ENCODE measurements around the gene DLG2. TPM values are rescaled to one million over a fixed set of nuclear protein-coding genes. Genes with fewer than 3 reads are reported as not detected.

Gene DLG2
- total and polyA plus RNA-seq, 7 donors, result 0.60 to 25.8 (median 9.7) TPM; not detected in 1

DNA sequence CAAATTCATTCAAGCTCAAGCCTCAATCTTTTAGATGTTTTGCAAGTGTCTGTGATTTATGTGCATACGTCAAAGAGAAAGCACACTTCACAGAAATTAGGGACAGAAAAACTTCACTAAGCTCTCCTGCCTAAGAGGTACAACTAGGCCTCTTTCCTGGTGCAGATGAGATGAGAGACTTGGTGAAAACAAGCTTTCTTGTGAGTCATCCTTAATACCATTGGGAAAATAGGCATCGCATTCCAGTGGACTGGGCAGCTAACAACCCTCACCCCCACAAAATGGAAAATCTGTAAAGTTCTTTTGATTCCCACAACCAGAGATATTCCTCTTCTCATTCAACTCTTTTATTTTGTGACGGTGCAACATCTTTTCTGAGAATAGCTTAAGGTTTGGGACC, 1230.6 kb downstream of the DLG2 start:
- Histone ChIP-seq H3K9me3 (no peaks in the 10 kb centered on the region), H3K4me3 (no peak overlapping the region), H3K27ac (no peak overlapping the region), H3K4me1 (no peaks in the 10 kb centered on the region), H3K36me3 (no peaks in the 10 kb centered on the region), H3K27me3 (no peaks in the 10 kb centered on the region)
- intact Hi-C loops (cut with DNase I), result no loop called here
- TF ChIP-seq POLR2A (IDR thresholded peaks at IDR 0.05), result no peak
- no peak for TF ChIP-seq EP300 (IDR thresholded peaks at IDR 0.05)
- TF ChIP-seq POLR2AphosphoS5 (IDR thresholded peaks at IDR 0.05), result no peak
- TF ChIP-seq, protein P1, sequence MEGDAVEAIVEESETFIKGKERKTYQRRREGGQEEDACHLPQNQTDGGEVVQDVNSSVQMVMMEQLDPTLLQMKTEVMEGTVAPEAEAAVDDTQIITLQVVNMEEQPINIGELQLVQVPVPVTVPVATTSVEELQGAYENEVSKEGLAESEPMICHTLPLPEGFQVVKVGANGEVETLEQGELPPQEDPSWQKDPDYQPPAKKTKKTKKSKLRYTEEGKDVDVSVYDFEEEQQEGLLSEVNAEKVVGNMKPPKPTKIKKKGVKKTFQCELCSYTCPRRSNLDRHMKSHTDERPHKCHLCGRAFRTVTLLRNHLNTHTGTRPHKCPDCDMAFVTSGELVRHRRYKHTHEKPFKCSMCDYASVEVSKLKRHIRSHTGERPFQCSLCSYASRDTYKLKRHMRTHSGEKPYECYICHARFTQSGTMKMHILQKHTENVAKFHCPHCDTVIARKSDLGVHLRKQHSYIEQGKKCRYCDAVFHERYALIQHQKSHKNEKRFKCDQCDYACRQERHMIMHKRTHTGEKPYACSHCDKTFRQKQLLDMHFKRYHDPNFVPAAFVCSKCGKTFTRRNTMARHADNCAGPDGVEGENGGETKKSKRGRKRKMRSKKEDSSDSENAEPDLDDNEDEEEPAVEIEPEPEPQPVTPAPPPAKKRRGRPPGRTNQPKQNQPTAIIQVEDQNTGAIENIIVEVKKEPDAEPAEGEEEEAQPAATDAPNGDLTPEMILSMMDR (IDR thresholded peaks at IDR 0.05), result no peak
- DNase-seq, result no peak
- WGBS, 2 donors, result 93% methylated on average over 3 of the region's 3 CpGs

DNA sequence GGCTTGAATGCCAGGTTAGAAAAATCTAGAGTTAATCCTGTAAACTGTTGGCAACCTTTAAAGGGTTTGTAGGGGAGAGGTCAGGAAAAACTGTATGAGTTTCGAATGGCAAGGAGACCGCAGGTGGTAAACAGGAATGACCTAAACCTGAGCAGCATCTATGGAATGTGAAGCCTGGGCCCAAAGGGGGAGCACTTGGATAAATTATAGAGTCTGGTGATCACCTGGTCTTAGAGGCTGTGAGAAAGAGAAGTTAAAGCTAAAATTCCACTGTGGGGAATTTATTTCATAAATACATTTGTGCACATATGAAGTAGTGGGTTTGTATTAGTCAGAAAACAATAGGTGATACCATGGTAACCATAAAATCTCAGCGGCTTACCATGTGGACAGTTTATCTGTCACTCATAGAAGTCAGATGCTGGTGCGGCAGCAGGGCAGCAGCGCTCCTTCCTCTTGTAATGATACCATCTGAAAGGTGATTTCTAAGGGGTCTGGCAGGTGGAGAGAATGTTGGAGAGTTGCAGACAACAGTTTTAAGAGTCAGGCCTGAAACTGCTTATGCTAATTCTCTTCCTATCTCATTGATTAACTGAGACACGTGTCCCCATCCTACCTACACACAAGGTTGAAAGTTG, 1236.6 kb downstream of the DLG2 start:
- TF ChIP-seq POLR2A (IDR thresholded peaks at IDR 0.05), result no peak
- TF ChIP-seq, protein P1 (IDR thresholded peaks at IDR 0.05), result no peak
- TF ChIP-seq POLR2AphosphoS5 (IDR thresholded peaks at IDR 0.05), result no peak
- no peak for TF ChIP-seq EP300 (IDR thresholded peaks at IDR 0.05)
- Histone ChIP-seq H3K4me1 (no peaks in the 10 kb centered on the region), H3K27ac (no peak overlapping the region), H3K27me3 (no peaks in the 10 kb centered on the region), H3K9me3 (no peaks in the 10 kb centered on the region), H3K36me3 (no peaks in the 10 kb centered on the region), H3K4me3 (no peak overlapping the region)
- WGBS, 2 donors, result 63 to 77% methylated on average over 6 of the region's 6 CpGs
- intact Hi-C loops (cut with DNase I), result no loop called here
- no peak for DNase-seq

DNA sequence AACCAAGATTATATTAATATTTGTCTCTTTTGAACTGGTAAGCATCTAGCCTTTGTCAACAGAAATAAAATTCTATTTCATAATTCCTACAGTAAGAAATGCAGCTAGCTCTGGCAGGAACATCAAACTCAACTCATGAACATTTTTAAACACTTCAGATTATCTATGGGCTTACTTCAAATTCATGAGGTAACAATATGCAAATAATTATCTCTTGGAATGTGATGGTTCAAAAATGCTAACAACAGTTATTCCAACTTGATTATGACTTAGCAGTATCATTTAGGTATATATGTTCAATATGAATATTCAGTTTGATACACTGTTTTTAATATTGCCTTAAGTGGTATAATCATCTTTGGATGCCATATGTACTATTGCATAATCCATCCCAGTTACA, 1237.4 kb downstream of the DLG2 start:
- TF ChIP-seq, protein P1 (IDR thresholded peaks at IDR 0.05), result no peak
- TF ChIP-seq EP300 (IDR thresholded peaks at IDR 0.05) (no peak), POLR2A (IDR thresholded peaks at IDR 0.05) (no peak), POLR2AphosphoS5 (IDR thresholded peaks at IDR 0.05) (no peak)
- Histone ChIP-seq H3K4me1 (no peaks in the 10 kb centered on the region), H3K27me3 (no peaks in the 10 kb centered on the region), H3K9me3 (no peaks in the 10 kb centered on the region), H3K4me3 (no peak overlapping the region), H3K36me3 (no peaks in the 10 kb centered on the region), H3K27ac (no peak overlapping the region)
- DNase-seq, result no peak
- intact Hi-C loops (cut with DNase I), result no loop called here

DNA sequence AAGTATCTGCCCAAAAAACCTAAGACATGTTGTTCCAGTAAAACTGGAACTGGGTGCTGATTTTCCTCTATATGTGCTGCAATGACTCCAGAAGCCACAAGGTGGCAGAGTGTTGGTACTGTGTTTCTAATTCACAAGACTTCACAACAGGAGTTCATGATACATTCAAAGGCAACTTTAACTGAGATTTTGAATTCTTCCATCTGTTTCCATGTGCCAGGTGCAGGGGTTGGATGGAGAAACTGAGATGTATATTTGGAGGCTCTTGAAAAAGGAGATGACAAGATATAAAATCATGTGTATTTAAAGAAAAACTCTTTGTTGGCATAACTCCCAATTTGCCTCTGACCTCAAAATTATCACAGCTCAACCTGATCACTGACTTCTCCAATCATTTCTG, 1242.4 kb downstream of the DLG2 start:
- no peak overlapping the region for H3K27ac ChIP-seq
- H3K36me3 ChIP-seq, result no peaks in the 10 kb centered on the region
- DNase-seq, result no peak
- H3K4me3 ChIP-seq, result no peak overlapping the region
- intact Hi-C loops (cut with DNase I), result loop anchor here (5.0 kb wide), 1 partner anchor 547 kb away; no protein-coding TSS in a partner anchor
- TF ChIP-seq, protein P1 (IDR thresholded peaks at IDR 0.05), result peak in 3 of 4 experiments; percentile 30 to 70 (median 36)
- no peak for TF ChIP-seq POLR2A (IDR thresholded peaks at IDR 0.05)
- no peak for TF ChIP-seq EP300 (IDR thresholded peaks at IDR 0.05)
- TF ChIP-seq POLR2AphosphoS5 (IDR thresholded peaks at IDR 0.05), result no peak
- H3K4me1 ChIP-seq, result no peaks in the 10 kb centered on the region
- H3K9me3 ChIP-seq, result no peaks in the 10 kb centered on the region
- H3K27me3 ChIP-seq, result no peaks in the 10 kb centered on the region

DNA sequence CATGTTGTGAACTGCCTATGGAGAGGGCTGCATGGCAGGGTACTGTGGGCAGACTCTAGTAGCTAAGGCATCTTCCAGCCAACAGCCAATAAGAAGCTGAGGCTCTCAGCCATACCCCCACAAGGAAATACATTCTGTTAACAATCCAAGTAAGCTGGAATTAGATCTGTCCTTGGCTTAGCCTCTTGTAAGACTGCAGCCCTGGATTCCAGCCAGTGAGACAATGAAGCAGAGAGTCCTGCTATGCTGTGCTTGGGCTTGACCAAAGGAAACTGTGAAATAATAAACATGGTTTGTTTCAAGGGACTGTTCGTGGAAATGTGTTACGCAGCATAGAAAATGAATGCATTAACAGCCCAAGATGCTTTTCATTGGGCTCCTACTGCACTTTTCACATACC, 1243.6 kb downstream of the DLG2 start:
- H3K9me3 ChIP-seq, result no peaks in the 10 kb centered on the region
- intact Hi-C loops (cut with DNase I), result loop anchor here (5.0 kb wide), 1 partner anchor 546 kb away; no protein-coding TSS in a partner anchor
- 84 to 86% methylated on average over 2 of the region's 2 CpGs for WGBS, 2 donors
- H3K4me1 ChIP-seq, result no peaks in the 10 kb centered on the region
- no peak overlapping the region for H3K4me3 ChIP-seq
- no peak overlapping the region for H3K27ac ChIP-seq
- H3K27me3 ChIP-seq, result no peaks in the 10 kb centered on the region
- no peaks in the 10 kb centered on the region for H3K36me3 ChIP-seq
- TF ChIP-seq, protein P1 (IDR thresholded peaks at IDR 0.05), result no peak
- TF ChIP-seq EP300 (IDR thresholded peaks at IDR 0.05), result no peak
- TF ChIP-seq POLR2A (IDR thresholded peaks at IDR 0.05), result no peak
- TF ChIP-seq POLR2AphosphoS5 (IDR thresholded peaks at IDR 0.05), result no peak
- DNase-seq, result peak; percentile 65

Measured in sigmoid colon (tissue), 7 donors.